Cardiac muscle cell (in vitro differentiated cells and primary cell): ENCODE measurements around the gene VCL. TPM values are rescaled to one million over a fixed set of nuclear protein-coding genes. Genes with fewer than 3 reads are reported as not detected.

ENCODE experiments used
- DNase-seq, 2 donors: peaks; one replicate each; pipeline versions ENCODE4 v3.0.0 to v3.0.0-alpha.2; 2010 to 2017; ENCODE audit warnings: low read depth in 1 of 2, low spot score in 1 of 2
- H3K27ac ChIP-seq: fragments of 200-600 bp; sonication (generic); 2 replicates; pipeline ENCODE4 v1.5.1; 2016
- H3K27me3 ChIP-seq: fragments of 200-600 bp; sonication (generic); 2 replicates; pipeline ENCODE4 v1.6.0; 2016; ENCODE audit warnings: control low read depth
- H3K36me3 ChIP-seq: fragments of 200-600 bp; sonication (generic); 2 replicates; pipeline ENCODE4 v1.5.1; 2016; ENCODE audit warnings: control low read depth
- H3K4me1 ChIP-seq: fragments of 200-600 bp; sonication (generic); 2 replicates; pipeline ENCODE4 v1.8.1; 2017; ENCODE audit warnings: low read depth, mild to moderate bottlenecking, mixed run types
- H3K4me3 ChIP-seq: fragments of 200-600 bp; sonication (generic); 2 replicates; pipeline ENCODE4 v1.5.1; 2016; ENCODE audit warnings: mild to moderate bottlenecking
- H3K9me3 ChIP-seq: fragments of 200-600 bp; sonication (generic); 2 replicates; pipeline ENCODE4 v1.5.1; 2017; ENCODE audit warnings: low read depth, mild to moderate bottlenecking, control low read depth
- CTCF ChIP-seq: IDR thresholded peaks from 2 replicates; pipeline ENCODE4 v1.5.1; 2012; ENCODE audit warnings: low read depth, mild to moderate bottlenecking, low read length
- polyA plus RNA-seq: library from polyadenylated mRNA; unstranded; fragments of >200 nt; fragmentation: Nextera tagmentation; extraction: Ambion mirVana; gene quantifications from 2 replicates; pipeline ENCODE4 v1.2.1, GENCODE V29; 2016
- total RNA-seq: library from RNA; depleted of rRNA; stranded (reverse); fragments of >200 nt; gene quantifications from 2 replicates; pipeline ENCODE4 v1.2.3, GENCODE V29; 2016

The VCL gene
- total and polyA plus RNA-seq, 2 experiments from 2014 or later: 118 to 167 TPM

- no peaks in the 10 kb centered on the region for H3K9me3 ChIP-seq
- H3K27ac ChIP-seq: no peak overlapping the region
- peaks cover 90% of the 10 kb centered on the region for H3K36me3 ChIP-seq
These were observed 96.3 kb downstream of the VCL start for GRCh38 chr10:74094231-74094630.

GRCh38 chr10:74096777-74097176 lies 98.9 kb downstream of the VCL start:
- no peak overlapping the region for H3K27ac ChIP-seq
- H3K4me1 ChIP-seq: no peaks in the 10 kb centered on the region
- no peaks in the 10 kb centered on the region for H3K9me3 ChIP-seq
- no peak overlapping the region for H3K4me3 ChIP-seq
- DNase-seq: no peak
- peaks cover 89% of the 10 kb centered on the region for H3K36me3 ChIP-seq
- H3K27me3 ChIP-seq: no peaks in the 10 kb centered on the region
- no peak for TF ChIP-seq CTCF

More at GRCh38 chr10:74094231-74094630, 96.3 kb downstream of the VCL start:
- no peak for DNase-seq
- no peak overlapping the region for H3K4me3 ChIP-seq
- peaks cover 3% of the 10 kb centered on the region for H3K4me1 ChIP-seq
- no peaks in the 10 kb centered on the region for H3K27me3 ChIP-seq
- no peak for TF ChIP-seq CTCF

GRCh38 chr10:74097776-74098175 lies 99.9 kb downstream of the VCL start:
- TF ChIP-seq CTCF: no peak

GRCh38 chr10:74099420-74099819 lies 101.5 kb downstream of the VCL start:
- DNase-seq: no peak
- Histone ChIP-seq H3K27ac (peak overlapping the region; percentile 50), H3K36me3 (peaks cover 72% of the 10 kb centered on the region)

More at GRCh38 chr10:74097776-74098175, 99.9 kb downstream of the VCL start:
- Histone ChIP-seq H3K4me3 (no peak overlapping the region), H3K9me3 (no peaks in the 10 kb centered on the region), H3K27ac (peak overlapping the region; percentile 50), H3K4me1 (no peaks in the 10 kb centered on the region), H3K36me3 (peaks cover 83% of the 10 kb centered on the region), H3K27me3 (no peaks in the 10 kb centered on the region)
- no peak for DNase-seq

GRCh38 chr10:74099836-74100235 lies 101.9 kb downstream of the VCL start:
- TF ChIP-seq CTCF: no peak
- H3K36me3 ChIP-seq: peaks cover 72% of the 10 kb centered on the region
- no peaks in the 10 kb centered on the region for H3K9me3 ChIP-seq
- H3K27me3 ChIP-seq: no peaks in the 10 kb centered on the region
- H3K4me3 ChIP-seq: no peak overlapping the region
- DNase-seq: no peak
- no peaks in the 10 kb centered on the region for H3K4me1 ChIP-seq
- peak overlapping the region; percentile 50 for H3K27ac ChIP-seq

More at GRCh38 chr10:74099420-74099819, 101.5 kb downstream of the VCL start:
- H3K27me3 ChIP-seq: no peaks in the 10 kb centered on the region
- TF ChIP-seq CTCF: no peak
- no peak overlapping the region for H3K4me3 ChIP-seq
- H3K4me1 ChIP-seq: no peaks in the 10 kb centered on the region
- no peaks in the 10 kb centered on the region for H3K9me3 ChIP-seq
